Neural progenitor cell (in vitro differentiated cells): ENCODE results near the gene LRRN4. TPM values are rescaled to one million over a fixed set of nuclear protein-coding genes. Genes with fewer than 3 reads are reported as not detected.

Source experiments
- DNase-seq: peaks from one replicate; pipeline ENCODE4 v3.0.0-alpha.2; 2016; ENCODE audit warnings: low spot score
- H2AFZ ChIP-seq: fragments of 200-600 bp; sonication (generic); replicated peaks from 2 replicates; pipeline ENCODE4 v1.6.1; 2016; ENCODE audit warnings: antibody characterized with exemption
- H3F3A ChIP-seq: fragments of 200-600 bp; sonication (generic); 2 replicates; pipeline ENCODE4 v1.6.1; 2016; ENCODE audit warnings: antibody characterized with exemption, low read depth
- H3K27ac ChIP-seq: fragments of 200-600 bp; sonication (generic); 2 replicates; pipeline ENCODE4 v1.5.1; 2016; ENCODE audit warnings: mild to moderate bottlenecking
- H3K27me3 ChIP-seq: fragments of 200-600 bp; sonication (generic); 2 replicates; pipeline ENCODE4 v1.6.1; 2016; ENCODE audit warnings: mild to moderate bottlenecking, moderate library complexity
- H3K36me3 ChIP-seq: fragments of 200-600 bp; sonication (generic); 2 replicates; pipeline ENCODE4 v1.5.1; 2016
- H3K4me1 ChIP-seq: fragments of 200-600 bp; sonication (generic); 2 replicates; pipeline ENCODE4 v1.6.1; 2016; ENCODE audit warnings: mixed run types
- H3K4me2 ChIP-seq: fragments of 200-600 bp; sonication (generic); 2 replicates; pipeline ENCODE4 v1.6.1; 2016
- H3K4me3 ChIP-seq: fragments of 200-600 bp; sonication (generic); 2 replicates; pipeline ENCODE4 v1.5.1; 2016
- H3K79me2 ChIP-seq: fragments of 200-600 bp; sonication (generic); 2 replicates; pipeline ENCODE4 v1.6.1; 2016; ENCODE audit warnings: low read depth
- H3K9ac ChIP-seq: fragments of 200-600 bp; sonication (generic); 2 replicates; pipeline ENCODE4 v1.6.1; 2016
- H3K9me3 ChIP-seq: fragments of 200-600 bp; sonication (generic); 2 replicates; pipeline ENCODE4 v1.5.1; 2016; ENCODE audit warnings: low read depth
- H4K20me1 ChIP-seq: fragments of 200-600 bp; sonication (generic); 2 replicates; pipeline ENCODE4 v1.6.1; 2016; ENCODE audit warnings: low read depth
- H3K27ac Mint-ChIP-seq: 3 replicates; pipeline ENCODE4 v1.8.0; 2021; ENCODE audit warnings: mixed read lengths
- H3K27me3 Mint-ChIP-seq: 2 replicates; pipeline ENCODE4 v1.8.0; 2022; ENCODE audit warnings: low read depth, mild to moderate bottlenecking, inconsistent platforms, moderate library complexity, mixed read lengths; ENCODE audit not compliant: insufficient read depth
- H3K36me3 Mint-ChIP-seq: 3 replicates; pipeline ENCODE4 v1.8.0; 2021; ENCODE audit warnings: mixed read lengths
- H3K4me1 Mint-ChIP-seq: 3 replicates; pipeline ENCODE4 v1.8.0; 2021; ENCODE audit warnings: mixed read lengths
- H3K4me3 Mint-ChIP-seq: 3 replicates; pipeline ENCODE4 v1.8.0; 2021; ENCODE audit warnings: mild to moderate bottlenecking, moderate library complexity, mixed read lengths
- H3K9me3 Mint-ChIP-seq: 3 replicates; pipeline ENCODE4 v1.8.0; 2020; ENCODE audit warnings: mixed read lengths
- CTCF ChIP-seq: fragments of 200-600 bp; sonication (generic); IDR thresholded peaks from 2 replicates; pipeline ENCODE4 v1.5.1; 2017; ENCODE audit warnings: antibody characterized with exemption, mild to moderate bottlenecking
- EZH2 ChIP-seq: fragments of 200-600 bp; sonication (generic); IDR thresholded peaks from 2 replicates; pipeline ENCODE4 v1.6.1; 2017; ENCODE audit warnings: antibody characterized with exemption, mild to moderate bottlenecking, moderate library complexity
- EZH2phosphoT487 ChIP-seq: fragments of 200-600 bp; sonication (generic); IDR thresholded peaks from 2 replicates; pipeline ENCODE4 v1.6.1; 2017; ENCODE audit warnings: antibody characterized with exemption
- total RNA-seq: library from RNA; depleted of rRNA; stranded (reverse); fragments of >200 nt; gene quantifications from 2 replicates; pipeline ENCODE4 v1.2.3, GENCODE V29; 2015; ENCODE audit warnings: low replicate concordance

The LRRN4 gene
- total RNA-seq, 1 donor from 2014 or later = not detected

- Histone ChIP-seq H3K4me3 (no peak overlapping the region), H3K9me3 (no peaks in the 10 kb centered on the region), H3K27me3 (no peaks in the 10 kb centered on the region), H3K4me1 (no peaks in the 10 kb centered on the region), H3K27ac (no peak overlapping the region), H3K4me2 (no peak overlapping the region), H3F3A (no peaks in the 10 kb centered on the region), H4K20me1 (no peaks in the 10 kb centered on the region), H3K9ac (no peak overlapping the region), H3K36me3 (no peaks in the 10 kb centered on the region), H3K79me2 (peaks cover 44% of the 10 kb centered on the region), H2AFZ (no peak overlapping the region)
- H3K9me3 Mint-ChIP-seq = peaks cover 18% of the 10 kb centered on the region
- H3K27ac Mint-ChIP-seq = no peak overlapping the region
- TF ChIP-seq CTCF (no peak), EZH2phosphoT487 (no peak), EZH2 (no peak)
- no peaks in the 10 kb centered on the region for H3K4me1 Mint-ChIP-seq
- no peak overlapping the region for H3K4me3 Mint-ChIP-seq
- DNase-seq = no peak
- peaks cover 3% of the 10 kb centered on the region for H3K27me3 Mint-ChIP-seq
- peaks cover 49% of the 10 kb centered on the region for H3K36me3 Mint-ChIP-seq
Observed at GRCh38 chr20:6017880-6018279, 36.0 kb downstream of the LRRN4 start.

GRCh38 chr20:6017467-6017866 lies 36.4 kb downstream of the LRRN4 start:
- Histone ChIP-seq H3K9ac (no peak overlapping the region), H3K9me3 (no peaks in the 10 kb centered on the region), H3K27me3 (no peaks in the 10 kb centered on the region), H3F3A (no peaks in the 10 kb centered on the region), H3K4me2 (no peak overlapping the region), H3K4me1 (no peaks in the 10 kb centered on the region), H4K20me1 (no peaks in the 10 kb centered on the region), H2AFZ (no peak overlapping the region), H3K27ac (no peak overlapping the region), H3K79me2 (peaks cover 45% of the 10 kb centered on the region), H3K36me3 (no peaks in the 10 kb centered on the region), H3K4me3 (no peak overlapping the region)
- Mint-ChIP-seq H3K36me3 (peaks cover 48% of the 10 kb centered on the region), H3K4me3 (no peak overlapping the region), H3K27me3 (peaks cover 3% of the 10 kb centered on the region), H3K9me3 (peaks cover 14% of the 10 kb centered on the region), H3K4me1 (no peaks in the 10 kb centered on the region), H3K27ac (no peak overlapping the region)
- no peak for DNase-seq
- no peak for TF ChIP-seq EZH2phosphoT487
- TF ChIP-seq EZH2 = no peak
- TF ChIP-seq CTCF = no peak

- Mint-ChIP-seq H3K36me3 (peaks cover 43% of the 10 kb centered on the region), H3K27ac (no peak overlapping the region), H3K27me3 (peaks cover 3% of the 10 kb centered on the region), H3K9me3 (peaks cover 6% of the 10 kb centered on the region), H3K4me3 (no peak overlapping the region), H3K4me1 (no peaks in the 10 kb centered on the region)
- no peak overlapping the region for H3K4me3 ChIP-seq
- no peak overlapping the region for H2AFZ ChIP-seq
- H3K27me3 ChIP-seq = no peaks in the 10 kb centered on the region
- DNase-seq = no peak
- peaks cover 41% of the 10 kb centered on the region for H3K79me2 ChIP-seq
- H3K9ac ChIP-seq = no peak overlapping the region
- H3K9me3 ChIP-seq = no peaks in the 10 kb centered on the region
- no peaks in the 10 kb centered on the region for H4K20me1 ChIP-seq
- no peak overlapping the region for H3K27ac ChIP-seq
- no peaks in the 10 kb centered on the region for H3K4me1 ChIP-seq
- no peak overlapping the region for H3K4me2 ChIP-seq
- H3F3A ChIP-seq = no peaks in the 10 kb centered on the region
- TF ChIP-seq EZH2phosphoT487 (no peak), EZH2 (no peak), CTCF (no peak)
- peaks cover 4% of the 10 kb centered on the region for H3K36me3 ChIP-seq
Observed at GRCh38 chr20:6014957-6015356, 38.9 kb downstream of the LRRN4 start.
